ENCODE measurements around the gene ERCC4. TPM values are rescaled to one million over a fixed set of nuclear protein-coding genes. Genes with fewer than 3 reads are reported as not detected.
"Not testable (repeated sequence)": the region's sequence is repeated elsewhere in the genome, so short reads cannot be mapped to it uniquely, and the experiment has no call there.

ERCC4 gene
- total RNA-seq, 1 donor from 2014 or later = 10.2 TPM

DNA sequence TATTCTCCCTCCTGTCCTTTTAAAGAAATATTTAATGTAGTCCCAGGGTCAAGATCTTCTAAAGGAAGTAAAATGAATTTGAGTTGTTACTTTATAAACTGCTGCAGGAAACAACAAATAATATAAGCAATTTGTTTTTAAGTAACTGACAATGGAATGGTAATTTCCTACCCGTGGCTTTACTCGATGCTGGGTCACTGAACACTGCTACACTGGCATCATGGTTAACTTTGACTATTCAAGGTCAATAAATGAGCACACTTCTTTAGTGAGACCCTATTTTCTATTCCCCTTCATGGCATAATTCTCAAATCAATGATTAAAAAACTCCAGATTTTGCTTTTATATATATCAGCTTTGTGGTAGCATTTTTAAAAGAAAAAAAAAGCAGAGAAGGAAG lies 22.1 kb upstream of the ERCC4 start:
- peaks cover 5% of the 10 kb centered on the region for H3K9me3 Mint-ChIP-seq
- TF ChIP-seq, protein P1, sequence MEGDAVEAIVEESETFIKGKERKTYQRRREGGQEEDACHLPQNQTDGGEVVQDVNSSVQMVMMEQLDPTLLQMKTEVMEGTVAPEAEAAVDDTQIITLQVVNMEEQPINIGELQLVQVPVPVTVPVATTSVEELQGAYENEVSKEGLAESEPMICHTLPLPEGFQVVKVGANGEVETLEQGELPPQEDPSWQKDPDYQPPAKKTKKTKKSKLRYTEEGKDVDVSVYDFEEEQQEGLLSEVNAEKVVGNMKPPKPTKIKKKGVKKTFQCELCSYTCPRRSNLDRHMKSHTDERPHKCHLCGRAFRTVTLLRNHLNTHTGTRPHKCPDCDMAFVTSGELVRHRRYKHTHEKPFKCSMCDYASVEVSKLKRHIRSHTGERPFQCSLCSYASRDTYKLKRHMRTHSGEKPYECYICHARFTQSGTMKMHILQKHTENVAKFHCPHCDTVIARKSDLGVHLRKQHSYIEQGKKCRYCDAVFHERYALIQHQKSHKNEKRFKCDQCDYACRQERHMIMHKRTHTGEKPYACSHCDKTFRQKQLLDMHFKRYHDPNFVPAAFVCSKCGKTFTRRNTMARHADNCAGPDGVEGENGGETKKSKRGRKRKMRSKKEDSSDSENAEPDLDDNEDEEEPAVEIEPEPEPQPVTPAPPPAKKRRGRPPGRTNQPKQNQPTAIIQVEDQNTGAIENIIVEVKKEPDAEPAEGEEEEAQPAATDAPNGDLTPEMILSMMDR (IDR thresholded peaks at IDR 0.05) = no peak
- ChIA-PET POLR2A (no interaction called here), CTCF (no interaction called here)
- peaks cover 30% of the 10 kb centered on the region for H3K27me3 Mint-ChIP-seq
- intact Hi-C loops (cut with micrococcal nuclease) = no loop called here
- no peaks in the 10 kb centered on the region for H3K36me3 Mint-ChIP-seq (ENCODE audit: low read depth)
- H3K4me1 Mint-ChIP-seq = no peaks in the 10 kb centered on the region
- no peak overlapping the region for H3K4me3 Mint-ChIP-seq
- H3K27ac Mint-ChIP-seq = no peak overlapping the region
- no peak for ATAC-seq (ENCODE audit: low read depth)
- DNase-seq = no peak

DNA sequence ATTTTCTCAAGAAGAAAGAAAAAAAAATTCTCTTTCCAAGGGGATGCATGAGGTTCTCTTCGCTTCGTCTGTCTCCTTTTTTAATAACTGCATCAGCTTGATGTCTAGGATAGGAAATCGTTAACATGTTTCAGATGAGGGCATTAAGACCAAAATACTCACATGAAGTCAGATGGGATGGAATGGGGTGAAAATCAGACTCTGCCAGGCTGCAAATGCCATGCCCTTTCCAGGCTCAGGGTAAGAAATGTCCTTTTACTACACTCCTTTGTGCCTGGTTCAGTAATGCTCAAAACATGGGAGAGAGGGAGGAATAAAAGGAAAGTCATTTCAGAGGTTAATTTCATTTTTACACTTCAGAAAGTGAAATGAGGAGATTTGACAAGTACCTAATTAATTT lies 21.7 kb upstream of the ERCC4 start:
- ATAC-seq (ENCODE audit: low read depth) (no peak), DNase-seq (no peak)
- no peak overlapping the region for H3K27ac Mint-ChIP-seq
- H3K36me3 Mint-ChIP-seq (ENCODE audit: low read depth) = no peaks in the 10 kb centered on the region
- peaks cover 5% of the 10 kb centered on the region for H3K9me3 Mint-ChIP-seq
- peaks cover 31% of the 10 kb centered on the region for H3K27me3 Mint-ChIP-seq
- H3K4me1 Mint-ChIP-seq = no peaks in the 10 kb centered on the region
- intact Hi-C loops (cut with micrococcal nuclease) = no loop called here
- H3K4me3 Mint-ChIP-seq = no peak overlapping the region
- TF ChIP-seq, protein P1 (IDR thresholded peaks at IDR 0.05) = no peak
- POLR2A ChIA-PET = no interaction called here
- CTCF ChIA-PET = no interaction called here

DNA sequence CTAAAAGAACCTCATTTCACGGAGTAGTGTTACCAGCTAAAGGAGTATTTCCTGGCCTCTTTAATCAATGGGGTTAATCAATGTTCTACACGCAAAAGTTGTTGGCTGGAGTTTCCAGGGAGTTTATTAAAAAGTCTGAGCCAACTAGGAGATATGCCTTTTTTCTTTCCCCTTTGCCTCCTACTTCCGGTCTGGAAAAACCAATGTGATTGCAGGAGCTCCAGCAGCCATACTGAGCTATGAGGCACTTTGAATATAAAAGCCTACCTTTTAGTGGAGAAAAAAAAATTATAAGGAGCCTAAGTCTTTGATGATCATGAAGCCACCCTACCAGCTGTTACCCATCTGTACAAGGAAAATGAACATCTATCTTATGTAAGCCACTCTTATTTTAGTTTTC lies 17.9 kb upstream of the ERCC4 start:
- Mint-ChIP-seq H3K4me3 (no peak overlapping the region), H3K27me3 (peaks cover 27% of the 10 kb centered on the region), H3K27ac (no peak overlapping the region)

DNA sequence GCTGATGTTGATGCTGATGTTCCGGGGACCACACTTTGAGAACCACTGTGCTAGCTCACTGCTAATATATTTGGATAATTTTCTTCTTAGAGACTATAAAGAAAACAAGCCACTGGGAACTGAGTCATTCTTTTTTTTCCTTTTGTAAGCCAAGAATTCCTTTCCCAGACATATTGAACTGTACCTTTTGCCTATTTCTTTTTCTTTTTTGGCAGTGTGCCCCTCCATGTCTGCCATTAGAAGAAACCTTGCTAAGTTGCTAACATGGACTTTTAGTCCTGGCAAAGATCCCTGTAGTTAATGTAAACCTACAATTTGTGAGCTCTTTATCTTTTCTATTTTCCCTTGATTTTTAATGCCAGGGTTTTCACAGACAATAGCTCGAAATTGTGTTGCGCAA lies 17.3 kb upstream of the ERCC4 start:
- no peak for ATAC-seq (ENCODE audit: low read depth)
- H3K4me1 Mint-ChIP-seq = peaks cover 8% of the 10 kb centered on the region
- intact Hi-C loops (cut with micrococcal nuclease) = no loop called here
- H3K9me3 Mint-ChIP-seq = no peaks in the 10 kb centered on the region
- H3K27me3 Mint-ChIP-seq = peaks cover 29% of the 10 kb centered on the region
- POLR2A ChIA-PET = no interaction called here
- no peak overlapping the region for H3K27ac Mint-ChIP-seq
- H3K4me3 Mint-ChIP-seq = no peak overlapping the region
- CTCF ChIA-PET = no interaction called here
- no peak for DNase-seq
- TF ChIP-seq, protein P1 (IDR thresholded peaks at IDR 0.05) = no peak
- H3K36me3 Mint-ChIP-seq (ENCODE audit: low read depth) = no peaks in the 10 kb centered on the region

More for the DNA sequence above, 17.9 kb upstream of the ERCC4 start:
- no peaks in the 10 kb centered on the region for H3K9me3 Mint-ChIP-seq
- peaks cover 8% of the 10 kb centered on the region for H3K4me1 Mint-ChIP-seq
- DNase-seq (no peak), ATAC-seq (ENCODE audit: low read depth) (no peak)
- TF ChIP-seq, protein P1 (IDR thresholded peaks at IDR 0.05) = no peak
- intact Hi-C loops (cut with micrococcal nuclease) = no loop called here
- ChIA-PET POLR2A (no interaction called here), CTCF (no interaction called here)
- no peaks in the 10 kb centered on the region for H3K36me3 Mint-ChIP-seq (ENCODE audit: low read depth)

DNA sequence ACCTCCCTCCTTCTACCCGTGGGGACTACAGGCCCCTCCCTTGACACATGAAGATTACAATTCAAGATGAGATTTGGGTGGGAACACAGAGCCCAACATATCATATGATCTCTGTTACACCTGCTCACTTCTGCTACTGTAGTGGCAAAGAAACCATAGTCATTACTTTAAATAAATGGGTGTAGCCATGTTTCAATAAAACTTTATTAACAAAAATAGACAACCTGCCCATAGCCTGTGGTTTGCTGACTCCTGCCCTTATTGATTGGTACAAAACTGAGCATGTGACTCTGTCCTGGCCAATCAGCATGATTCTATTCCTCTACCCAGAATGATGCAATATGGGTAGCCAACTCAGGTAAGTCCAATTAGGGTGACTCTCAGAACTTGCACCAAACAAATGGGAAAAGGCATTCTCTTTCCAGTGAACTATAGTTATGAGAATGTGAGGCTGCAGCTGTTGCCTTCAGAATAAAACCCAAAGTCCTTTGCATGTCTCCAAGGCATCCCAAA lies 15.7 kb upstream of the ERCC4 start:
- TF ChIP-seq, protein P1 (IDR thresholded peaks at IDR 0.05) = no peak
- intact Hi-C loops (cut with micrococcal nuclease) = no loop called here
- DNase-seq = no peak
- ChIA-PET POLR2A (no interaction called here), CTCF (interaction anchor here (1.2 kb wide), 1 partner anchor 16 kb away, joined by 3 read pairs; the partner anchor contains the start of gene ERCC4)
- no peaks in the 10 kb centered on the region for H3K9me3 Mint-ChIP-seq
- H3K4me3 Mint-ChIP-seq = no peak overlapping the region
- H3K27me3 Mint-ChIP-seq = peaks cover 33% of the 10 kb centered on the region
- no peaks in the 10 kb centered on the region for H3K36me3 Mint-ChIP-seq (ENCODE audit: low read depth)
- no peak for ATAC-seq (ENCODE audit: low read depth)
- H3K4me1 Mint-ChIP-seq = peaks cover 8% of the 10 kb centered on the region
- H3K27ac Mint-ChIP-seq = no peak overlapping the region

DNA sequence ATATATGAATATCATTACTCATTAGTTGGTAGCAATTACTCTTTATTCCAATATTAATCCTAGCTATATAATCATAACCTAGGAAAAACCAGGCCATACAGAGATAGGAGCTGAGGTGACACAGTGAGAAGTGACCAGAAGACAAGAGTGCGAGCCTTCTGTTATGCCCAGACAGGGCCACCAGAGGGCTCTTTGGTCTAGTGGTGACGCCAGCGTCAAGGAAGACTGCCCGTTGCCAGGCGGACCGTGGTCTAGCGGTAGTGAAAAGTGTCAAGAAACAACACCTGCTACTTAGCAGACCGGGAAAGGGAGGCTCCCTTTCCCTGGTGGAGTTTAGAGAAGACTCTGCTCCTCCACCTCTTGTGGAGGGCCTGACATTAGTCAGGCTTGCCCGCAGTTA lies 15.1 kb upstream of the ERCC4 start:
- peaks cover 35% of the 10 kb centered on the region for H3K27me3 Mint-ChIP-seq

More for the DNA sequence above, 15.1 kb upstream of the ERCC4 start:
- H3K27ac Mint-ChIP-seq; H3K4me3 Mint-ChIP-seq; H3K4me1 Mint-ChIP-seq; H3K9me3 Mint-ChIP-seq; ATAC-seq (ENCODE audit: low read depth); intact Hi-C loops (cut with micrococcal nuclease); H3K36me3 Mint-ChIP-seq (ENCODE audit: low read depth): not testable (repeated sequence)
- ChIA-PET POLR2A (interaction anchor here (0.7 kb wide), 1 partner anchor 15 kb away, joined by 3 read pairs; the partner anchor contains the start of gene ERCC4), CTCF (interaction anchor here (1.2 kb wide), 1 partner anchor 15 kb away, joined by 3 read pairs; the partner anchor contains the start of gene ERCC4)
- peak; percentile 22 for DNase-seq
